Nephron progenitor cell (in vitro differentiated cells): ENCODE measurements around the gene ISM1.

ENCODE experiments used
- DNase-seq: peaks from one replicate; pipeline ENCODE4 v3.0.0; 2021
- H3K27ac Mint-ChIP-seq: 2 replicates; pipeline ENCODE4 v1.8.0; 2021; ENCODE audit warnings: mild to moderate bottlenecking, moderate library complexity, mixed read lengths
- H3K27me3 Mint-ChIP-seq: 2 replicates; pipeline ENCODE4 v1.8.0; 2021; ENCODE audit warnings: mild to moderate bottlenecking, low read depth, mixed read lengths; ENCODE audit not compliant: poor library complexity
- H3K36me3 Mint-ChIP-seq: 2 replicates; pipeline ENCODE4 v1.8.0; 2021; ENCODE audit warnings: low read depth, mixed read lengths
- H3K4me1 Mint-ChIP-seq: 2 replicates; pipeline ENCODE4 v1.8.0; 2021; ENCODE audit warnings: mixed read lengths
- H3K4me3 Mint-ChIP-seq: 2 replicates; pipeline ENCODE4 v1.8.0; 2021; ENCODE audit warnings: mild to moderate bottlenecking, moderate library complexity, mixed read lengths
- H3K9me3 Mint-ChIP-seq: 2 replicates; pipeline ENCODE4 v1.8.0; 2021; ENCODE audit warnings: mild to moderate bottlenecking, moderate library complexity, mixed read lengths
- TF ChIP-seq, protein P1 (sequence below): fragments of 200-600 bp; sonication (generic); IDR thresholded peaks from 2 replicates; pipeline ENCODE4 v1.5.0; 2021; ENCODE audit warnings: antibody characterized with exemption

The ISM1 gene

GRCh38 chr20:13251106-13251903 is 30.2 kb downstream of the ISM1 start:
- TF ChIP-seq, protein P1, sequence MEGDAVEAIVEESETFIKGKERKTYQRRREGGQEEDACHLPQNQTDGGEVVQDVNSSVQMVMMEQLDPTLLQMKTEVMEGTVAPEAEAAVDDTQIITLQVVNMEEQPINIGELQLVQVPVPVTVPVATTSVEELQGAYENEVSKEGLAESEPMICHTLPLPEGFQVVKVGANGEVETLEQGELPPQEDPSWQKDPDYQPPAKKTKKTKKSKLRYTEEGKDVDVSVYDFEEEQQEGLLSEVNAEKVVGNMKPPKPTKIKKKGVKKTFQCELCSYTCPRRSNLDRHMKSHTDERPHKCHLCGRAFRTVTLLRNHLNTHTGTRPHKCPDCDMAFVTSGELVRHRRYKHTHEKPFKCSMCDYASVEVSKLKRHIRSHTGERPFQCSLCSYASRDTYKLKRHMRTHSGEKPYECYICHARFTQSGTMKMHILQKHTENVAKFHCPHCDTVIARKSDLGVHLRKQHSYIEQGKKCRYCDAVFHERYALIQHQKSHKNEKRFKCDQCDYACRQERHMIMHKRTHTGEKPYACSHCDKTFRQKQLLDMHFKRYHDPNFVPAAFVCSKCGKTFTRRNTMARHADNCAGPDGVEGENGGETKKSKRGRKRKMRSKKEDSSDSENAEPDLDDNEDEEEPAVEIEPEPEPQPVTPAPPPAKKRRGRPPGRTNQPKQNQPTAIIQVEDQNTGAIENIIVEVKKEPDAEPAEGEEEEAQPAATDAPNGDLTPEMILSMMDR: no peak
- Mint-ChIP-seq H3K36me3 (peaks cover 34% of the 10 kb centered on the region), H3K4me3 (no peak overlapping the region), H3K4me1 (peaks cover 54% of the 10 kb centered on the region), H3K27me3 (no peaks in the 10 kb centered on the region), H3K27ac (no peak overlapping the region), H3K9me3 (no peaks in the 10 kb centered on the region)
- DNase-seq: no peak

DNA sequence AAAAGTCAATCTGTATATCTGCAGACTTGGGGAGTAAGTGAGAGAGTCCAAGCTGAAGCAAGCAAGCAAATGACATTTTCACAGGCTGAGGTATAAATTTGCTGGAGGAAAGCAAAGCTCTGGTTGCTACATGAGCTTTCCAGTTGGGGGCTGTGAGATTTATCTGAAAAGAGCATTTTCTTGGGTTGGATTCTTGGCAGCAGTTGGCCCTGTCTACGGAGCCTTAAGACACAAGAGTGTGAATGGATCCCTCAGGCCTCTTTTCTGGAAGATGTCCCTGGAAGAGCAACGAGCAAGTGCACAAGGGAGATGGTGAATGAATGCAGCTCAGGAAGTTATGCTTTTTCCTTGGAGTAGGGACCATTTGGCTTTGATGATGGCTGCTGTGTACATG is 30.8 kb downstream of the ISM1 start:
- no peak overlapping the region for H3K4me3 Mint-ChIP-seq
- peaks cover 49% of the 10 kb centered on the region for H3K4me1 Mint-ChIP-seq
- TF ChIP-seq, protein P1: no peak
- DNase-seq: no peak
- no peaks in the 10 kb centered on the region for H3K9me3 Mint-ChIP-seq
- no peak overlapping the region for H3K27ac Mint-ChIP-seq
- H3K27me3 Mint-ChIP-seq: no peaks in the 10 kb centered on the region
- H3K36me3 Mint-ChIP-seq: peaks cover 39% of the 10 kb centered on the region

DNA sequence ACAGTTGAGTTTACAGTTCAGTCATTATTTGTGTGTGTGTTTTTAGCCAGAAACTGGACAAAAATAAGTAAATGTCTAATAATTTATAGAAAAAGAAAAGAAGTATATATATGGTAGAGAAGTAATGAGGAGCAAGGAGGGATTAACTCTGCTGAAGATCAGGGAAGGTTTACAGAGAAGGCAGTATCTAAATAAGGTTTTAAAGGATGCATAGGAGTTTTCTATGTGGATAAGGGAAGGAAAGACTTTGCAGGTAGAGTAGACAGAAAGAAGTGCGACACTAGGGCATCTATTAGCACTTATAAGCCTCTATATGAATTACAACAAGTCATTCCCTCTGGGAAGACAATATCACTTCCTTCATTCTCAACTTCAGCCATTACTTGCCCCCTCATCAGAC is 34.3 kb downstream of the ISM1 start:
- H3K27me3 Mint-ChIP-seq: no peaks in the 10 kb centered on the region
- no peak overlapping the region for H3K27ac Mint-ChIP-seq
- no peaks in the 10 kb centered on the region for H3K9me3 Mint-ChIP-seq
- TF ChIP-seq, protein P1: no peak
- DNase-seq: no peak
- H3K36me3 Mint-ChIP-seq: peaks cover 30% of the 10 kb centered on the region
- H3K4me1 Mint-ChIP-seq: peaks cover 32% of the 10 kb centered on the region
- no peak overlapping the region for H3K4me3 Mint-ChIP-seq

GRCh38 chr20:13256606-13257005 is 35.5 kb downstream of the ISM1 start:
- no peak for DNase-seq
- Mint-ChIP-seq H3K27ac (no peak overlapping the region), H3K36me3 (peaks cover 20% of the 10 kb centered on the region), H3K4me3 (no peak overlapping the region), H3K4me1 (peaks cover 36% of the 10 kb centered on the region), H3K27me3 (no peaks in the 10 kb centered on the region), H3K9me3 (no peaks in the 10 kb centered on the region)
- TF ChIP-seq, protein P1: no peak

DNA sequence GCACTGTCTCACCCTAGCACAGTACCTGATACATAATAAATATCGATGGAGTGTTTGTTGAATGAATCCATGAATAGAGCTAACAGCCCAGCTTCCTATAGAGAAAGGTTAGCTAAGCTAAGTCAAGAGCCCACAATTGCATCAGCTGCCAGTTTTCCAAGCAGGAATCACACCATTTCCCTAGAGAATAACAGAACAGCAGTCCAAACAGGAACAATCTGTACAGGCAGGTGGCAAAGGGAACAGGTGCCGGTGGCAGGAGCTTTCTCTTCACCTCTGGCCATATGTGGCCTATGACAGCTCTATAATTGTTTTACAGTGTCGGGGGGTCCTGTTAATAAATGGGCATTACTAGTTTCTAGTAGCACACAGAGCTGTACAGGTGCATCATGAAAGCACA is 38.8 kb downstream of the ISM1 start:
- peak overlapping the region; percentile 50 for H3K27ac Mint-ChIP-seq
- peaks cover 6% of the 10 kb centered on the region for H3K36me3 Mint-ChIP-seq
- DNase-seq: no peak
- TF ChIP-seq, protein P1: no peak
- H3K27me3 Mint-ChIP-seq: no peaks in the 10 kb centered on the region
- no peak overlapping the region for H3K4me3 Mint-ChIP-seq
- H3K4me1 Mint-ChIP-seq: peaks cover 57% of the 10 kb centered on the region
- H3K9me3 Mint-ChIP-seq: no peaks in the 10 kb centered on the region
